Fibroblast of lung (primary cell): ENCODE measurements around the gene SLC25A42. TPM values are rescaled to one million over a fixed set of nuclear protein-coding genes. Genes with fewer than 3 reads are reported as not detected.

Experiments
- DNase-seq, 2 donors: peaks; one replicate each; pipeline versions ENCODE4 v3.0.0 to v3.0.0-alpha.2; 2010; ENCODE audit warnings: low read depth in 2 of 2
- H2AFZ ChIP-seq: 2 replicates; pipeline ENCODE4 v1.5.1; 2012; ENCODE audit warnings: low read length, control low read depth, inconsistent platforms
- H3K27ac ChIP-seq: 2 replicates; pipeline ENCODE4 v1.5.1; 2011; ENCODE audit warnings: low read length, control low read depth; ENCODE audit not compliant: insufficient read depth
- H3K27me3 ChIP-seq: 2 replicates; pipeline ENCODE4 v1.5.1; 2011; ENCODE audit warnings: mild to moderate bottlenecking, low read length; ENCODE audit not compliant: control insufficient read depth, insufficient read depth
- H3K36me3 ChIP-seq: 2 replicates; pipeline ENCODE4 v1.5.1; 2011; ENCODE audit warnings: low read length; ENCODE audit not compliant: control insufficient read depth, insufficient read depth
- H3K4me1 ChIP-seq: 2 replicates; pipeline ENCODE4 v1.5.1; 2011; ENCODE audit warnings: low read length; ENCODE audit not compliant: control insufficient read depth, insufficient read depth; ENCODE audit errors: extremely low read depth
- H3K4me2 ChIP-seq: 2 replicates; pipeline ENCODE4 v1.5.1; 2011; ENCODE audit warnings: low read length, control low read depth; ENCODE audit not compliant: insufficient read depth; ENCODE audit errors: extremely low read depth
- H3K4me3 ChIP-seq, 4 experiments: fragments of 200-600 bp in 1 of 4; sonication (generic) in 1 of 4; replicated peaks in 1 of 4; 2 replicates each; pipeline ENCODE4 v1.5.1; 2011 to 2016; ENCODE audit warnings: low read length in 4 of 4, low read depth in 3 of 4, mild to moderate bottlenecking in 3 of 4, control low read depth in 2 of 4, inconsistent platforms in 1 of 4, mixed read lengths in 1 of 4; ENCODE audit not compliant: insufficient read depth in 1 of 4; ENCODE audit errors: control extremely low read depth in 1 of 4
- H3K79me2 ChIP-seq: 2 replicates; pipeline ENCODE4 v1.5.1; 2012; ENCODE audit warnings: mild to moderate bottlenecking, low read length, inconsistent platforms; ENCODE audit not compliant: control insufficient read depth, insufficient read depth
- H3K9ac ChIP-seq: 2 replicates; pipeline ENCODE4 v1.5.1; 2011; ENCODE audit warnings: mild to moderate bottlenecking, low read length, control low read depth; ENCODE audit not compliant: insufficient read depth
- H3K9me3 ChIP-seq: 2 replicates; pipeline ENCODE4 v1.5.1; 2012; ENCODE audit warnings: low read depth, low read length; ENCODE audit not compliant: control insufficient read depth, insufficient read depth
- H4K20me1 ChIP-seq: 2 replicates; pipeline ENCODE4 v1.5.1; 2011; ENCODE audit warnings: low read length; ENCODE audit not compliant: control insufficient read depth, insufficient read depth; ENCODE audit errors: extremely low read depth
- EZH2 ChIP-seq: IDR thresholded peaks from 2 replicates; pipeline ENCODE4 v1.5.1; 2012; ENCODE audit warnings: low read length, control low read depth, mild to moderate bottlenecking; ENCODE audit errors: missing control alignments
- polyA plus RNA-seq, 2 donors: library from polyadenylated mRNA; depleted of rRNA in 1 of 2; stranded (reverse) in 1 of 2; unstranded in 1 of 2; fragments of >200 nt; gene quantifications; 2 replicates each; pipeline ENCODE4 v1.2.1, GENCODE V29; 2011 to 2012; ENCODE audit warnings: missing spikeins in 1 of 2
- total RNA-seq: library from RNA; depleted of rRNA; stranded (reverse); fragments of >200 nt; gene quantifications from 2 replicates; pipeline ENCODE4 v1.2.1, GENCODE V29; 2014
- TF ChIP-seq, protein P1 (sequence below), 2 donors: IDR thresholded peaks in 1 of 2; conservative IDR thresholded peaks in 1 of 2; 1 replicate in 1 of 2; 2 replicates in 1 of 2; pipeline ENCODE4 v1.5.1; 2011 to 2012; ENCODE audit warnings: low read length in 2 of 2, control low read depth in 1 of 2, inconsistent platforms in 1 of 2, low read depth in 1 of 2, mild to moderate bottlenecking in 1 of 2

The SLC25A42 gene
- total and polyA plus RNA-seq, 2 donors (not counting 1 experiment from before 2014, with no cell fraction given), result 3.6 to 7.1 TPM

DNA sequence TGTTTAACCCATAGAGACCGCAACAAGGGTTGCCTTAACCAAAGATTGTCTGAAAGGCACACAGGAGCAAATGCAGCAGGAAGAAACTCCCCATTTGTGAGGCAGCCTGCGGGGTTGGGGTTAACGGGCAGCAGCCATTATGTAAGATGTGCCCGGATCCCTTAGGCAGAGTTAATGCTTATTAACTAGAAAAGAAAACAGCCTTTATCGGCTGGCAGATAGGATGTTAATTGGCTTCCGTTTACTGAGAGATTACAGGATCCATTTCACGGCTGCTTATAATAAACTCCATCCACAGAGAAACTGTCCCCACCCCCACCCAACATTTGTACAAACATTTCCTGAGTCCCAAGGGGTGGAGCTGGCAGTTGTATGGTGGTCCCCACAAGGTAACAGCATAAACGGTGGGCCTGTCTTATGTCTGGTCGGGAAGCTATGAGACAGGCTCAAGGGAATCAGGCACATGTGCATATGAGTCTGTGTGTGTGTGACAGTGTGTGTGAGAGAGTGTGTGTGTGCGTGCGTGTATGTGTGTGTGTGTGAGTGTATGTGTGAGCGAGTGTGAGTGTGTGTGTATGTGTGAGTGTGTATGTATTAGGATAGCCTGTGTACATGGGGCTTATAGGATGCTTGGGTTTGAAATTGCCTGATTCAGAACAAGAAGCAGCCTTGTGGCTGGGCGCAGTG lies 10.5 kb downstream of the SLC25A42 start:
- no peaks in the 10 kb centered on the region for H3K4me1 ChIP-seq
- TF ChIP-seq EZH2, result no peak
- TF ChIP-seq, protein P1, sequence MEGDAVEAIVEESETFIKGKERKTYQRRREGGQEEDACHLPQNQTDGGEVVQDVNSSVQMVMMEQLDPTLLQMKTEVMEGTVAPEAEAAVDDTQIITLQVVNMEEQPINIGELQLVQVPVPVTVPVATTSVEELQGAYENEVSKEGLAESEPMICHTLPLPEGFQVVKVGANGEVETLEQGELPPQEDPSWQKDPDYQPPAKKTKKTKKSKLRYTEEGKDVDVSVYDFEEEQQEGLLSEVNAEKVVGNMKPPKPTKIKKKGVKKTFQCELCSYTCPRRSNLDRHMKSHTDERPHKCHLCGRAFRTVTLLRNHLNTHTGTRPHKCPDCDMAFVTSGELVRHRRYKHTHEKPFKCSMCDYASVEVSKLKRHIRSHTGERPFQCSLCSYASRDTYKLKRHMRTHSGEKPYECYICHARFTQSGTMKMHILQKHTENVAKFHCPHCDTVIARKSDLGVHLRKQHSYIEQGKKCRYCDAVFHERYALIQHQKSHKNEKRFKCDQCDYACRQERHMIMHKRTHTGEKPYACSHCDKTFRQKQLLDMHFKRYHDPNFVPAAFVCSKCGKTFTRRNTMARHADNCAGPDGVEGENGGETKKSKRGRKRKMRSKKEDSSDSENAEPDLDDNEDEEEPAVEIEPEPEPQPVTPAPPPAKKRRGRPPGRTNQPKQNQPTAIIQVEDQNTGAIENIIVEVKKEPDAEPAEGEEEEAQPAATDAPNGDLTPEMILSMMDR (conservative IDR thresholded peaks at IDR 0.05 in 1 of 2, IDR thresholded peaks at IDR 0.05 in 1 of 2; ENCODE audit: low read depth in 1 of 2, low read length in 2 of 2), result no peak
- DNase-seq, result no peak

DNA sequence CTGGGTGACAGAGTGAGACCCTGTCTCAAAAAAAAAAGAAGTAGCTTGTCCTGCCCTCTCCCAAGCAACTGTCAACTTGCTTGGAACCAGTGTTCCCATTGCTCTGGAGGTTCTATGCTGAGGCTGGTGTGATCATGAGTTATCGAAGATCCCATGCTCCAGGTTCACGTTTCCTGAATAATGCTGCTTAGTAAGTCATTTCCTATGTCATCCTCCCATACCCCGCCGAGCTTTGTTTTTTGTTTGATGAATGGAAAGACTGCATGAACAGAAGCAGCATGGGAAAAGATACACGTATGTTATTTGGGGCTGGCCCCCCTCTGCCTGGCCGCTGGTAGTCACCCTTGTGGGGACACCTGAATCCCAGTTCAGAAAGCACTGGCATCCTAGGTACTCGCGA lies 11.3 kb downstream of the SLC25A42 start:
- H3K79me2 ChIP-seq, result no peaks in the 10 kb centered on the region
- no peaks in the 10 kb centered on the region for H3K27me3 ChIP-seq
- no peak for DNase-seq
- no peak overlapping the region for H3K27ac ChIP-seq
- TF ChIP-seq, protein P1 (conservative IDR thresholded peaks at IDR 0.05 in 1 of 2, IDR thresholded peaks at IDR 0.05 in 1 of 2; ENCODE audit: low read depth in 1 of 2, low read length in 2 of 2), result no peak
- no peak for TF ChIP-seq EZH2
- no peaks in the 10 kb centered on the region for H3K9me3 ChIP-seq
- no peaks in the 10 kb centered on the region for H3K36me3 ChIP-seq
- H3K9ac ChIP-seq, result no peak overlapping the region
- no peaks in the 10 kb centered on the region for H3K4me1 ChIP-seq
- H3K4me3 ChIP-seq, result no peak overlapping the region
- H4K20me1 ChIP-seq, result no peaks in the 10 kb centered on the region
- no peak overlapping the region for H3K4me2 ChIP-seq
- H2AFZ ChIP-seq, result no peak overlapping the region

More for the DNA sequence above, 10.5 kb downstream of the SLC25A42 start:
- no peak overlapping the region for H3K9ac ChIP-seq
- no peak overlapping the region for H2AFZ ChIP-seq
- no peak overlapping the region for H3K27ac ChIP-seq
- no peaks in the 10 kb centered on the region for H3K9me3 ChIP-seq
- no peaks in the 10 kb centered on the region for H3K79me2 ChIP-seq
- H3K4me3 ChIP-seq, result no peak overlapping the region
- H3K27me3 ChIP-seq, result no peaks in the 10 kb centered on the region
- no peak overlapping the region for H3K4me2 ChIP-seq
- H4K20me1 ChIP-seq, result no peaks in the 10 kb centered on the region
- no peaks in the 10 kb centered on the region for H3K36me3 ChIP-seq

DNA sequence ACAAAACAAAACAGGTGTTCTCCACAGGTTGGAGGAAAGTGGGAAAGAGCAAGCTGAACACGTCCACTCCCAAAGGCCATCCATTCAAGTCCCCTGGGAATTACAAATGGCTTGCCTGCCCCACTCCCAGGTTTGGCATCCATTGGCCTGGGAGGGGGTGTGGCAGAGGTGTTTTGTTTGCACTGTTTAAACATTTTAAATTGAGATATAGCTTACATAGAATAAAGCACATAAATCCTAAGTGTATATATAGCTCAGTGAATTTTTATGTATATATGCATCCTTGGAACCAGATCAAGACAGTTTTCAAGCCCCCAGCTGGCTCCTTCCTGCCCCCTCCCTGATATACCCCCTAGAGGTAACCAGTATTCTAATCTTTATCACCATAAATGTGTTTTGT lies 12.7 kb downstream of the SLC25A42 start:
- no peaks in the 10 kb centered on the region for H4K20me1 ChIP-seq
- no peaks in the 10 kb centered on the region for H3K4me1 ChIP-seq

More for the DNA sequence above, 12.7 kb downstream of the SLC25A42 start:
- H3K9ac ChIP-seq, result no peak overlapping the region
- no peak overlapping the region for H2AFZ ChIP-seq
- H3K4me3 ChIP-seq, result no peak overlapping the region
- TF ChIP-seq, protein P1 (conservative IDR thresholded peaks at IDR 0.05 in 1 of 2, IDR thresholded peaks at IDR 0.05 in 1 of 2; ENCODE audit: low read depth in 1 of 2, low read length in 2 of 2), result no peak
- no peak for TF ChIP-seq EZH2
- H3K27me3 ChIP-seq, result no peaks in the 10 kb centered on the region
- no peak for DNase-seq
- no peaks in the 10 kb centered on the region for H3K36me3 ChIP-seq
- no peaks in the 10 kb centered on the region for H3K9me3 ChIP-seq
- H3K27ac ChIP-seq, result no peak overlapping the region
- H3K4me2 ChIP-seq, result no peak overlapping the region
- H3K79me2 ChIP-seq, result no peaks in the 10 kb centered on the region
